GM21576 (cell line): Measurements from ENCODE around the gene TEX22.

ENCODE experiments used
- ATAC-seq: cut with Tn5 transposase; IDR thresholded peaks from one replicate; pipeline ENCODE4 v1.9.1; 2021; ENCODE audit warnings: mild to moderate bottlenecking, moderate library complexity; ENCODE audit not compliant: unreplicated experiment

TEX22 gene

GRCh38 chr14:105398726-105399465 lies 558 bp downstream of the TEX22 start:
- peak; percentile 33 for ATAC-seq

GRCh38 chr14:105399466-105399775 lies 1.1 kb downstream of the TEX22 start:
- no peak for ATAC-seq

GRCh38 chr14:105400016-105400415 lies 1.7 kb downstream of the TEX22 start:
- no peak for ATAC-seq

- no peak for ATAC-seq
Measured at GRCh38 chr14:105401699-105402098, 3.4 kb downstream of the TEX22 start.

- no peak for ATAC-seq
Measured at GRCh38 chr14:105408592-105408991, 10.3 kb downstream of the TEX22 start.

- no peak for ATAC-seq
Measured at GRCh38 chr14:105409364-105409763, 11.0 kb downstream of the TEX22 start.

- ATAC-seq: no peak
Measured at GRCh38 chr14:105410642-105411016, 12.3 kb downstream of the TEX22 start.

GRCh38 chr14:105411017-105411941 lies 12.9 kb downstream of the TEX22 start:
- no peak for ATAC-seq

GRCh38 chr14:105411985-105412770 lies 13.8 kb downstream of the TEX22 start:
- no peak for ATAC-seq

- ATAC-seq: no peak
Measured at GRCh38 chr14:105412771-105413543, 14.6 kb downstream of the TEX22 start.

GRCh38 chr14:105413544-105413886 lies 15.2 kb downstream of the TEX22 start:
- no peak for ATAC-seq

- ATAC-seq: peak; percentile 48
Measured at GRCh38 chr14:105414456-105415371, 16.4 kb downstream of the TEX22 start.

GRCh38 chr14:105415481-105416428 lies 17.4 kb downstream of the TEX22 start:
- ATAC-seq: no peak

- no peak for ATAC-seq
Measured at GRCh38 chr14:105416671-105417070, 18.3 kb downstream of the TEX22 start.

- no peak for ATAC-seq
Measured at GRCh38 chr14:105417690-105418121, 19.4 kb downstream of the TEX22 start.

- ATAC-seq: no peak
Measured at GRCh38 chr14:105418269-105419194, 20.2 kb downstream of the TEX22 start.
